Astrocyte (in vitro differentiated cells and primary cell): ENCODE measurements around the gene OSTF1. TPM values are rescaled to one million over a fixed set of nuclear protein-coding genes. Genes with fewer than 3 reads are reported as not detected.
A peak's percentile ranks its signal among the peaks of the same experiment; 100 is the strongest.

Source experiments
- DNase-seq: peaks from one replicate; pipeline ENCODE4 v3.0.0-alpha.2; 2010; ENCODE audit warnings: low read depth
- FAIRE-seq: peaks from 2 replicates; lab custom pipeline; 2011; peaks lifted over from hg19 to GRCh38; lab: Jason Lieb, UNC
- H2AFZ ChIP-seq: 2 replicates; pipeline ENCODE4 v1.6.0; 2012; ENCODE audit warnings: low read depth, low read length, inconsistent platforms
- H3K27ac ChIP-seq: 2 replicates; pipeline ENCODE4 v1.5.1; 2011; ENCODE audit warnings: low read depth, low read length, inconsistent platforms
- H3K27me3 ChIP-seq: 2 replicates; pipeline ENCODE4 v1.6.0; 2011; ENCODE audit warnings: low read length, inconsistent platforms; ENCODE audit not compliant: insufficient read depth
- H3K36me3 ChIP-seq: 2 replicates; pipeline ENCODE4 v1.5.1; 2011; ENCODE audit warnings: low read length, inconsistent platforms; ENCODE audit not compliant: insufficient read depth
- H3K4me1 ChIP-seq: 2 replicates; pipeline ENCODE4 v1.5.1; 2011; ENCODE audit warnings: low read length, inconsistent platforms; ENCODE audit not compliant: insufficient read depth
- H3K4me2 ChIP-seq: 2 replicates; pipeline ENCODE4 v1.6.0; 2012; ENCODE audit warnings: low read length, inconsistent platforms
- H3K4me3 ChIP-seq: 2 replicates; pipeline ENCODE4 v1.5.1; 2011; ENCODE audit warnings: low read depth, mild to moderate bottlenecking, low read length, inconsistent platforms; ENCODE audit not compliant: insufficient read depth
- H3K79me2 ChIP-seq: 2 replicates; pipeline ENCODE4 v1.6.0; 2012; ENCODE audit warnings: mild to moderate bottlenecking, low read length, inconsistent platforms; ENCODE audit not compliant: insufficient read depth
- H3K9ac ChIP-seq: 2 replicates; pipeline ENCODE4 v1.6.0; 2012; ENCODE audit warnings: mild to moderate bottlenecking, low read length, inconsistent platforms
- H3K9me3 ChIP-seq: 2 replicates; pipeline ENCODE4 v1.5.1; 2012; ENCODE audit warnings: low read depth, mild to moderate bottlenecking, low read length, inconsistent platforms; ENCODE audit not compliant: insufficient read depth
- H4K20me1 ChIP-seq: 2 replicates; pipeline ENCODE4 v1.6.0; 2012; ENCODE audit warnings: low read length, inconsistent platforms; ENCODE audit not compliant: insufficient read depth
- H3K27ac Mint-ChIP-seq: one replicate; pipeline ENCODE4 v1.8.0; 2021; ENCODE audit warnings: mild to moderate bottlenecking, mixed read lengths; ENCODE audit not compliant: unreplicated experiment
- H3K27me3 Mint-ChIP-seq: one replicate; pipeline ENCODE4 v1.8.0; 2021; ENCODE audit warnings: low read depth, mixed read lengths; ENCODE audit not compliant: unreplicated experiment
- H3K36me3 Mint-ChIP-seq: one replicate; pipeline ENCODE4 v1.8.0; 2021; ENCODE audit warnings: low read depth, mixed read lengths; ENCODE audit not compliant: unreplicated experiment
- H3K4me1 Mint-ChIP-seq: one replicate; pipeline ENCODE4 v1.8.0; 2021; ENCODE audit warnings: low read depth, mixed read lengths; ENCODE audit not compliant: unreplicated experiment
- H3K4me3 Mint-ChIP-seq: one replicate; pipeline ENCODE4 v1.8.0; 2021; ENCODE audit warnings: mild to moderate bottlenecking, moderate library complexity, mixed read lengths; ENCODE audit not compliant: unreplicated experiment
- H3K9me3 Mint-ChIP-seq: one replicate; pipeline ENCODE4 v1.8.0; 2021; ENCODE audit warnings: mild to moderate bottlenecking, mixed read lengths; ENCODE audit not compliant: unreplicated experiment
- EZH2 ChIP-seq: IDR thresholded peaks from 2 replicates; pipeline ENCODE4 v1.6.1; 2012; ENCODE audit warnings: mild to moderate bottlenecking, low read length, inconsistent platforms; ENCODE audit not compliant: insufficient read depth
- total RNA-seq: library from RNA; stranded (reverse); gene quantifications from 2 replicates; pipeline ENCODE4 v1.2.1, GENCODE V29; 2021
- TF ChIP-seq, protein P1 (sequence below): IDR thresholded peaks from 2 replicates; pipeline ENCODE4 v1.5.1; 2011; ENCODE audit warnings: low read depth, mild to moderate bottlenecking, inconsistent platforms, low read length, moderate library complexity; ENCODE audit not compliant: insufficient read depth

The OSTF1 gene
- total RNA-seq, 1 donor from 2014 or later: 43.0 TPM

- Mint-ChIP-seq H3K27me3 (no peaks in the 10 kb centered on the region), H3K9me3 (peaks cover 2% of the 10 kb centered on the region), H3K27ac (no peak overlapping the region), H3K4me3 (no peak overlapping the region), H3K36me3 (no peaks in the 10 kb centered on the region), H3K4me1 (peaks cover 2% of the 10 kb centered on the region)
- Histone ChIP-seq H3K27ac (peak overlapping the region; percentile 34), H3K36me3 (no peaks in the 10 kb centered on the region), H3K9ac (no peak overlapping the region), H3K27me3 (no peaks in the 10 kb centered on the region), H3K79me2 (no peaks in the 10 kb centered on the region), H3K4me3 (no peak overlapping the region), H3K9me3 (no peaks in the 10 kb centered on the region), H2AFZ (peak overlapping the region; percentile 46), H4K20me1 (no peaks in the 10 kb centered on the region), H3K4me1 (peaks cover 12% of the 10 kb centered on the region), H3K4me2 (peak overlapping the region; percentile 25)
- TF ChIP-seq EZH2: no peak
- TF ChIP-seq, protein P1, sequence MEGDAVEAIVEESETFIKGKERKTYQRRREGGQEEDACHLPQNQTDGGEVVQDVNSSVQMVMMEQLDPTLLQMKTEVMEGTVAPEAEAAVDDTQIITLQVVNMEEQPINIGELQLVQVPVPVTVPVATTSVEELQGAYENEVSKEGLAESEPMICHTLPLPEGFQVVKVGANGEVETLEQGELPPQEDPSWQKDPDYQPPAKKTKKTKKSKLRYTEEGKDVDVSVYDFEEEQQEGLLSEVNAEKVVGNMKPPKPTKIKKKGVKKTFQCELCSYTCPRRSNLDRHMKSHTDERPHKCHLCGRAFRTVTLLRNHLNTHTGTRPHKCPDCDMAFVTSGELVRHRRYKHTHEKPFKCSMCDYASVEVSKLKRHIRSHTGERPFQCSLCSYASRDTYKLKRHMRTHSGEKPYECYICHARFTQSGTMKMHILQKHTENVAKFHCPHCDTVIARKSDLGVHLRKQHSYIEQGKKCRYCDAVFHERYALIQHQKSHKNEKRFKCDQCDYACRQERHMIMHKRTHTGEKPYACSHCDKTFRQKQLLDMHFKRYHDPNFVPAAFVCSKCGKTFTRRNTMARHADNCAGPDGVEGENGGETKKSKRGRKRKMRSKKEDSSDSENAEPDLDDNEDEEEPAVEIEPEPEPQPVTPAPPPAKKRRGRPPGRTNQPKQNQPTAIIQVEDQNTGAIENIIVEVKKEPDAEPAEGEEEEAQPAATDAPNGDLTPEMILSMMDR: no peak
- no peak for DNase-seq
- no peak for FAIRE-seq
Observed at GRCh38 chr9:75039801-75040200, 48.5 kb upstream of the OSTF1 start.

DNA sequence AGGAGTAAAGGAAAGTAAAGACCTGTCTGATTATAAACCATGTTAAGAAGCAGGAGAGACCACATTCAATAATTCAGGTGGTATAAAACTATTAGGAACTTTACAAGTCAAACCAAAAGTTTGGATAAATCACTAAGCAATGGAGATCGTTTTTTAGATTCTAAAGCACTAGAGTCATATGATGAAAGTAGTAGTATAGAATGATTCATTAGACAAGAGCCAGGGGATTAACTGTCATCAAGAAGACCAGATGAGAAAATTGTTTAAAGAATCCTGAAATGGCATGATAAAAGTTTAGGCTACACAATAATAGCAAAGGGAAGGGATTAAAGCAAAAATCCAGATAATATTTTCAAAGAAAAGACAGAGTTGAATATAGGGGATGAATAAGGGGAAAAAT is 47.3 kb upstream of the OSTF1 start:
- peaks cover 2% of the 10 kb centered on the region for H3K9me3 Mint-ChIP-seq
- no peaks in the 10 kb centered on the region for H3K79me2 ChIP-seq
- peaks cover 2% of the 10 kb centered on the region for H3K4me1 Mint-ChIP-seq
- H4K20me1 ChIP-seq: no peaks in the 10 kb centered on the region
- H3K27ac Mint-ChIP-seq: no peak overlapping the region
- no peak overlapping the region for H3K9ac ChIP-seq
- H3K4me1 ChIP-seq: peaks cover 12% of the 10 kb centered on the region
- H3K9me3 ChIP-seq: no peaks in the 10 kb centered on the region
- H3K36me3 ChIP-seq: no peaks in the 10 kb centered on the region
- no peak overlapping the region for H3K4me3 Mint-ChIP-seq
- no peak overlapping the region for H2AFZ ChIP-seq
- TF ChIP-seq EZH2: no peak
- TF ChIP-seq, protein P1: no peak
- peak; percentile 50 for FAIRE-seq
- no peak overlapping the region for H3K27ac ChIP-seq
- H3K27me3 ChIP-seq: peaks cover 3% of the 10 kb centered on the region
- no peak overlapping the region for H3K4me2 ChIP-seq
- no peak overlapping the region for H3K4me3 ChIP-seq
- H3K27me3 Mint-ChIP-seq: peaks cover 5% of the 10 kb centered on the region
- H3K36me3 Mint-ChIP-seq: no peaks in the 10 kb centered on the region
- DNase-seq: no peak

DNA sequence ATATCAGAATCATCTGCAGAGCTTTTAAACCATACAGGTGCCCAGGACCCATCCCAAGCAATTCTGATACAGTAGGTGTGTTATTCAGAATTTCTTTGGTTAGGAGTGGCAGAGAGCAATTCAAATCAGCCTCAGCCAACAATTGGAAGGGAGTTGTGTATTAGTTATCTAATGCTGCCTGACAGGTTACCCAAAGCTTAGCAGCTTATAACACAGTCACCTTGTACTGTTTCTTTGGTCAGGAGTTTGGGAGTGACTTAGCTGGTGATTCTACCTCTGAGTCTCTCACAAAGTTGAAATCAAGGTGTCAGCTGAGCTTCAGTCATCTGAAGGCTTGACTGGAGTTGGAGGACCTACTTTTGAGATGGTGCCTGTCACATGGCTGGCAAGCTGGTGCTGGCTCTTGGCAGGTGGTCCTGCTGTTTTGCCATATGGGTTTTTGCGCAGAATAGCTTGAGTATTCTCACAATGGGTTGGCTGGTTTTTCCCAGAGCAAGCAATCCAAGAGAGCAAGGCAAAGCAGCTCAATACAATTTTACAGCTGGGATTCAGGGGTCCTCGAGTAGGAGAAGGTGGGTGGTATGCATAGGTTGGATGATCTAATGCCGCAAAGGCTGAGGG is 41.5 kb upstream of the OSTF1 start:
- Mint-ChIP-seq H3K27ac (no peak overlapping the region), H3K4me3 (no peak overlapping the region), H3K27me3 (peaks cover 5% of the 10 kb centered on the region), H3K9me3 (no peaks in the 10 kb centered on the region), H3K4me1 (no peaks in the 10 kb centered on the region), H3K36me3 (no peaks in the 10 kb centered on the region)
- no peak overlapping the region for H3K4me3 ChIP-seq
- H3K4me1 ChIP-seq: no peaks in the 10 kb centered on the region
- H3K4me2 ChIP-seq: no peak overlapping the region
- H3K27ac ChIP-seq: no peak overlapping the region
- H3K36me3 ChIP-seq: no peaks in the 10 kb centered on the region
- TF ChIP-seq EZH2: no peak
- TF ChIP-seq, protein P1: no peak
- H3K79me2 ChIP-seq: no peaks in the 10 kb centered on the region
- no peak for DNase-seq
- peaks cover 3% of the 10 kb centered on the region for H3K27me3 ChIP-seq
- no peaks in the 10 kb centered on the region for H3K9me3 ChIP-seq
- no peak for FAIRE-seq
- H3K9ac ChIP-seq: no peak overlapping the region
- H2AFZ ChIP-seq: no peak overlapping the region
- H4K20me1 ChIP-seq: no peaks in the 10 kb centered on the region
